Cerebellar cortex (tissue), 1 donor: ENCODE measurements around the gene ORMDL3.

Experiments
- DNase-seq: peaks from one replicate; pipeline ENCODE4 v3.0.0-alpha.2; 2015; ENCODE audit warnings: low spot score

ORMDL3 gene

GRCh38 chr17:39927101-39927928 is at the start of gene ORMDL3, which contains the start of gene LRRC3C:
Gene ORMDL3 (minus strand): TSS chr17:39927601. CDS start chr17:39924203, 3,398 bp downstream.
Gene LRRC3C (plus strand): TSS chr17:39927732. CDS start chr17:39941524, 13,792 bp downstream.
- DNase-seq = peak; percentile 91

GRCh38 chr17:39975801-39976200 is 48.4 kb upstream of the ORMDL3 start:
- no peak for DNase-seq

- DNase-seq = no peak
Observed at GRCh38 chr17:39974433-39974832, 47.0 kb upstream of the ORMDL3 start.

GRCh38 chr17:39973496-39973895 is 46.1 kb upstream of the ORMDL3 start:
- no peak for DNase-seq

- DNase-seq = no peak
Observed at GRCh38 chr17:39972271-39972670, 44.9 kb upstream of the ORMDL3 start.

- DNase-seq = no peak
Observed at GRCh38 chr17:39971076-39971603, 43.7 kb upstream of the ORMDL3 start.

- DNase-seq = no peak
Observed at GRCh38 chr17:39970157-39970692, 42.8 kb upstream of the ORMDL3 start.

GRCh38 chr17:39969375-39969774 is 42.0 kb upstream of the ORMDL3 start:
- no peak for DNase-seq

- DNase-seq = no peak
Observed at GRCh38 chr17:39968761-39969160, 41.4 kb upstream of the ORMDL3 start.

GRCh38 chr17:39966771-39967170 is 39.4 kb upstream of the ORMDL3 start:
- DNase-seq = no peak

- no peak for DNase-seq
Observed at GRCh38 chr17:39965017-39965699, 37.8 kb upstream of the ORMDL3 start.

GRCh38 chr17:39963829-39964228 is 36.4 kb upstream of the ORMDL3 start:
- DNase-seq = no peak

- no peak for DNase-seq
Observed at GRCh38 chr17:39962642-39963220, 35.3 kb upstream of the ORMDL3 start, which contains the start of gene GSDMA. Gene GSDMA (plus strand): TSS chr17:39963004. CDS start chr17:39965688, 2,684 bp downstream.

GRCh38 chr17:39960524-39961041 is 33.2 kb upstream of the ORMDL3 start:
- DNase-seq = no peak

- DNase-seq = no peak
Observed at GRCh38 chr17:39955726-39956225, 28.4 kb upstream of the ORMDL3 start.

- DNase-seq = no peak
Observed at GRCh38 chr17:39954876-39955275, 27.5 kb upstream of the ORMDL3 start.

GRCh38 chr17:39953471-39953888 is 26.1 kb upstream of the ORMDL3 start:
- DNase-seq = no peak

- peak; percentile 96 for DNase-seq
Observed at GRCh38 chr17:39952680-39953470, 25.5 kb upstream of the ORMDL3 start.

- no peak for DNase-seq
Observed at GRCh38 chr17:39951924-39952679, 24.7 kb upstream of the ORMDL3 start.

- DNase-seq = no peak
Observed at GRCh38 chr17:39950871-39951348, 23.5 kb upstream of the ORMDL3 start.
